Left lung (tissue), 10 donors: ENCODE results near the gene CRYL1. TPM values are rescaled to one million over a fixed set of nuclear protein-coding genes. Genes with fewer than 3 reads are reported as not detected.

ENCODE experiments used
- ATAC-seq: fragments of 200-7000 bp; cut with Tn5 transposase; one replicate; pipeline ENCODE4 v1.9.1; 2020; ENCODE audit warnings: moderate library complexity
- DNase-seq, 4 donors: peaks; one replicate each; pipeline ENCODE4 v3.0.0-alpha.2; 2013 to 2020
- H3K27ac ChIP-seq, 2 donors: fragments of 200-600 bp; sonication (generic) in 1 of 2; one replicate each; pipeline versions ENCODE4 v1.5.0 to v1.8.0; 2020 to 2021
- H3K27me3 ChIP-seq, 2 donors: fragments of 200-600 bp; sonication (generic) in 1 of 2; one replicate each; pipeline versions ENCODE4 v1.5.0 to v1.8.0; 2020 to 2021
- H3K36me3 ChIP-seq, 2 donors: fragments of 200-600 bp; sonication (generic) in 1 of 2; one replicate each; pipeline versions ENCODE4 v1.5.0 to v1.8.0; 2020 to 2021
- H3K4me1 ChIP-seq, 2 donors: fragments of 200-600 bp; one replicate each; pipeline ENCODE4 v1.8.0; 2021
- H3K4me3 ChIP-seq, 2 donors: fragments of 200-600 bp; sonication (generic) in 1 of 2; one replicate each; pipeline versions ENCODE4 v1.5.0 to v1.8.0; 2020 to 2021; ENCODE audit warnings: mild to moderate bottlenecking in 1 of 2
- H3K9me3 ChIP-seq, 2 donors: fragments of 200-600 bp; sonication (generic) in 1 of 2; one replicate each; pipeline versions ENCODE4 v1.5.0 to v1.8.0; 2020 to 2021
- intact Hi-C, 2 donors: fragments of 100-400 bp; cut with DNase I; formaldehyde crosslinking; loops; one replicate each; pipeline versions ENCODE4 v1.11.2 to v1.14.2; 2022
- polyA plus RNA-seq, 6 donors: library from polyadenylated mRNA; unstranded; fragments of 120-200 nt; gene quantifications; one replicate each; pipeline ENCODE4 v1.2.1, GENCODE V29; 2013; ENCODE audit not compliant: insufficient read length in 6 of 6
- total RNA-seq, 2 donors: library from RNA; stranded (reverse); fragmentation: NEBNext Ultra II Directional; extraction: Animal tissue kit (Norgen Biotek cat#: 25700); gene quantifications; one replicate each; pipeline ENCODE4 v1.2.1, GENCODE V29; 2021
- TF ChIP-seq, protein P1 (sequence below), 2 donors: fragments of 200-600 bp; sonication (generic) in 1 of 2; IDR thresholded peaks; one replicate each; pipeline versions ENCODE4 v1.5.0 to v1.8.0; 2021; ENCODE audit warnings: antibody characterized with exemption in 2 of 2
- donor health status: DM: no; HTN: yes; CAD: no.
- donor health status: DM: no; HTN: no; CAD: no.

Gene CRYL1
- total and polyA plus RNA-seq, 8 donors = 15.5 to 31.8 (median 24.6) TPM

DNA sequence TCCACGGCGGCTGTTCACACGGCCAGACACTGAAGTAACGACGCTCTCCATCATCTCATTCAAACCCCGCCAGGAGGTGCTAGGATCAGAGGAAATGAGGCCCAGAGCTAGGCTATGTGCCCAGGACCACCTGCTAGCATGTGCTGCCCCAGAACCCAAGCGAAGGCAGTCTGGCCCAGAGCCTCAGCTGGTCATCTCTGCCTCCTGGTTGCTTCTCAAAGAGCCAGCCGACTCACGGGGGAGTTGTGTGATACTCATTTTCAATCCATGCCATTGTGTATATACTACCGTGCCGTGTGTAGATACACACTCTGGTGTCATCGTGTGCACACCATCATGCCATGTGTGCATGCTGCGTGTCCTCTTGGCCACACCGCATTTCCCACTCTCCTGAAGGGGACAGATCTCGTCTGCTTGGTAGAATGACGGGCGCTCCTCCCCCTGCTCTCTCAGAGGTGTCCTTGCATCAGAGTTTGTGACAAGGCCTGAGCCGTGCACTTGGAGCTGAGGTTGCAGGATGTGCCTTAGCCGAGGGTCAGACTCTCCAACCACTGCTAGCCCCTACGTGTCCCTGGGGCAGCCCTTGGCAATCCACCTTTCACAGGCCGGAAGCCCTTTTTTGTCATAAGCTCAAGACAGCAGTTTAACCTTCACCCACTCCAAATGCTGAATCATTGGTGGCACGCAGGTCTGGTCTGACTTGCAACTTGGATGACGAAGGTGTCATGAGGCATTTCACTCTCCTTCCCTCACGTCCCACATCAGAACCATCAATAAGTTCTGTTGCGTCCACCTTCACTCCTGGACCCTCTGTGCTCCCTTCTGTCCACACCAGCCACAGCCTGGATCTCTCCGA, 130.4 kb downstream of the CRYL1 start:
- no peaks in the 10 kb centered on the region for H3K4me1 ChIP-seq
- ATAC-seq = no peak
- H3K36me3 ChIP-seq = no peaks in the 10 kb centered on the region
- H3K27me3 ChIP-seq = peaks cover 0 to 13% of the 10 kb centered on the region in 2 donors
- no peak overlapping the region for H3K4me3 ChIP-seq
- H3K27ac ChIP-seq = no peak overlapping the region
- intact Hi-C loops = no loop called here
- no peak for DNase-seq
- peaks cover 0 to 3% of the 10 kb centered on the region in 2 donors for H3K9me3 ChIP-seq
- TF ChIP-seq, protein P1, sequence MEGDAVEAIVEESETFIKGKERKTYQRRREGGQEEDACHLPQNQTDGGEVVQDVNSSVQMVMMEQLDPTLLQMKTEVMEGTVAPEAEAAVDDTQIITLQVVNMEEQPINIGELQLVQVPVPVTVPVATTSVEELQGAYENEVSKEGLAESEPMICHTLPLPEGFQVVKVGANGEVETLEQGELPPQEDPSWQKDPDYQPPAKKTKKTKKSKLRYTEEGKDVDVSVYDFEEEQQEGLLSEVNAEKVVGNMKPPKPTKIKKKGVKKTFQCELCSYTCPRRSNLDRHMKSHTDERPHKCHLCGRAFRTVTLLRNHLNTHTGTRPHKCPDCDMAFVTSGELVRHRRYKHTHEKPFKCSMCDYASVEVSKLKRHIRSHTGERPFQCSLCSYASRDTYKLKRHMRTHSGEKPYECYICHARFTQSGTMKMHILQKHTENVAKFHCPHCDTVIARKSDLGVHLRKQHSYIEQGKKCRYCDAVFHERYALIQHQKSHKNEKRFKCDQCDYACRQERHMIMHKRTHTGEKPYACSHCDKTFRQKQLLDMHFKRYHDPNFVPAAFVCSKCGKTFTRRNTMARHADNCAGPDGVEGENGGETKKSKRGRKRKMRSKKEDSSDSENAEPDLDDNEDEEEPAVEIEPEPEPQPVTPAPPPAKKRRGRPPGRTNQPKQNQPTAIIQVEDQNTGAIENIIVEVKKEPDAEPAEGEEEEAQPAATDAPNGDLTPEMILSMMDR (IDR thresholded peaks at IDR 0.05) = no peak

DNA sequence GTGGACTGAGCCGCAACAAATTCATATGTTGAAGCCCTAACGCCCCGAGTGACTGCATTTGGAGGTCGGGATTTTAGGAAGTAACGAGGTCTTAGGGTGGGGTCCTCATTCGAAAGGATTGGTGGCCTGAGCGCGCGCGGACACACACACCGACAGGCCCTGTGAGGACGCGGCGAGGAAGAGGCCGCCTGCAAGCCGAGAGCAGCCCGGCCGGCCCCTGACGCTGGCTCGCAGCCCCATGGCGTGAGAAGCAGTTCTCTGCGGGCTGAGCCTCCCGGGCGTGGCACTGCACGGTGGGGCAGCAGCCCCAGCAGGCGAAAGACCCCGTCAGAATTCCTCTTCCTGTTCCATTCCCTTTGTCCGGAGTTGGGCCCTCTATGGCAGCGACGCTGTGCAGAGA, 131.2 kb downstream of the CRYL1 start:
- Histone ChIP-seq H3K27ac (no peak overlapping the region), H3K27me3 (peaks cover 0 to 13% of the 10 kb centered on the region in 2 donors), H3K4me3 (no peak overlapping the region), H3K36me3 (no peaks in the 10 kb centered on the region), H3K9me3 (peaks cover 0 to 3% of the 10 kb centered on the region in 2 donors), H3K4me1 (no peaks in the 10 kb centered on the region)
- ATAC-seq (no peak), DNase-seq (no peak)
- intact Hi-C loops = no loop called here
- TF ChIP-seq, protein P1 (IDR thresholded peaks at IDR 0.05) = no peak

DNA sequence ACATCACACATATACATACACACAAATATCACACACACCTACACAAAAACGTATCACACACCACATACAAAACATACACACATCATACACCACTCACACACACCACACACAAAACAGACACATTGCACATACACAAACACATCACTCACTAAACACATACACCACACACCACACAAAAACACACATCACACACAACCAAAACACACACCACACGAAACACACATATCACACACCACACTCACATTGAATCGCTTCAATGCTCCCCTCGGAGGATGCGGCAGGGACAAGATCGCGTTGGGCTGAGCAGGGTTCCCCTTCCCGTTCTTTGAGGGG, 131.5 kb downstream of the CRYL1 start:
- Histone ChIP-seq H3K4me1 (no peaks in the 10 kb centered on the region), H3K36me3 (no peaks in the 10 kb centered on the region), H3K27me3 (peaks cover 0 to 13% of the 10 kb centered on the region in 2 donors), H3K9me3 (peaks cover 0 to 3% of the 10 kb centered on the region in 2 donors), H3K4me3 (no peak overlapping the region), H3K27ac (no peak overlapping the region)
- ATAC-seq (no peak), DNase-seq (no peak)
- intact Hi-C loops = no loop called here
- TF ChIP-seq, protein P1 (IDR thresholded peaks at IDR 0.05) = no peak

- peaks cover 0 to 13% of the 10 kb centered on the region in 2 donors for H3K27me3 ChIP-seq
- TF ChIP-seq, protein P1 (IDR thresholded peaks at IDR 0.05) = no peak
- no peak for ATAC-seq
- peaks cover 0 to 3% of the 10 kb centered on the region in 2 donors for H3K9me3 ChIP-seq
- no peaks in the 10 kb centered on the region for H3K4me1 ChIP-seq
- H3K4me3 ChIP-seq = no peak overlapping the region
- H3K36me3 ChIP-seq = no peaks in the 10 kb centered on the region
- H3K27ac ChIP-seq = no peak overlapping the region
- no peak for DNase-seq
- intact Hi-C loops = no loop called here
Observed at GRCh38 chr13:20393273-20394168, 132.1 kb downstream of the CRYL1 start.

DNA sequence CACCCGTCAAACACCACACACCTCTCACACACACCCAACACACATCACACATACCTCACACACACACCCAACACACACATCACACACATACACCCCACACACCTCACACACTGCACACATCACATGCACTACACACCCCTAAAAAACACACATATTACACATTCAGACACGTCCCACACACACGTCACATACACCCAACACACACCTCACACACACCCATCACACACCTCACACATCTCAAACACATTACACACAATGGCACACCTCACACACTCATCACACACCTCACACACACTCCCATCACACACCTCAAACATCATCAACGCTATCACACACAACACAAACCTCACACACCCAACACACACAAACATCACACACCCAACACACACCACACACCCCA, 133.1 kb downstream of the CRYL1 start:
- DNase-seq (no peak), ATAC-seq (no peak)
- intact Hi-C loops = no loop called here
- TF ChIP-seq, protein P1 (IDR thresholded peaks at IDR 0.05) = no peak
- H3K4me3 ChIP-seq = no peak overlapping the region
- no peaks in the 10 kb centered on the region for H3K4me1 ChIP-seq
- peaks cover 0 to 3% of the 10 kb centered on the region in 2 donors for H3K9me3 ChIP-seq
- H3K27ac ChIP-seq = no peak overlapping the region
- peaks cover 0 to 13% of the 10 kb centered on the region in 2 donors for H3K27me3 ChIP-seq
- H3K36me3 ChIP-seq = no peaks in the 10 kb centered on the region
